ENCODE results near the gene ZCWPW1.
"Not testable (repeated sequence)": the region's sequence is repeated elsewhere in the genome, so short reads cannot be mapped to it uniquely, and the experiment has no call there.

Gene ZCWPW1

DNA sequence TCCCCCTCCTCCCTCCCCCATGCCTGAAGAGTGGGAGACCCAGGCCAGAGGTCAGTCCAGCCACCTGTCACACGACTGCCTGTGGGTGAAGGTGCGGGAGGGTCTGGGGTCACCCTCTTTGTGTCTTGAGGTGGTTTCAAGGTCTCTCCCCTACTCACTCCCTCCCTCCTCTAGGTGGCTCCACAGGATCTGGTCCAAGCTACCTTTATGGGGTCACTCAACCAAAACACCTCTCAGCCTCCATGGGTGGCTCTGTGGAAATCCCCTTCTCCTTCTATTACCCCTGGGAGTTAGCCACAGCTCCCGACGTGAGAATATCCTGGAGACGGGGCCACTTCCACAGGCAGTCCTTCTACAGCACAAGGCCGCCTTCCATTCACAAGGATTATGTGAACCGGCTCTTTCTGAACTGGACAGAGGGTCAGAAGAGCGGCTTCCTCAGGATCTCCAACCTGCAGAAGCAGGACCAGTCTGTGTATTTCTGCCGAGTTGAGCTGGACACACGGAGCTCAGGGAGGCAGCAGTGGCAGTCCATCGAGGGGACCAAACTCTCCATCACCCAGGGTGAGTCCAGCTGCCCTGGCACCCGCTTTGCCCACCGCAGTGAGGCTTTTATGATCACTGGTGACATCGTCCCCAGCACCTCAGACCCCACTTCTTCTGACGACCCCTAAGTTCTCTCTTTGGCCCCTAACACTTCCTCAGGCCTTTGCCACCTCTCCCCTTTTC is 54.5 kb downstream of the ZCWPW1 start:
- not testable (repeated sequence) for H3K9ac ChIP-seq (ENCODE audit: low read depth, low read length); H3K4me1 ChIP-seq (ENCODE audit: control insufficient read depth, insufficient read depth, low read length)

DNA sequence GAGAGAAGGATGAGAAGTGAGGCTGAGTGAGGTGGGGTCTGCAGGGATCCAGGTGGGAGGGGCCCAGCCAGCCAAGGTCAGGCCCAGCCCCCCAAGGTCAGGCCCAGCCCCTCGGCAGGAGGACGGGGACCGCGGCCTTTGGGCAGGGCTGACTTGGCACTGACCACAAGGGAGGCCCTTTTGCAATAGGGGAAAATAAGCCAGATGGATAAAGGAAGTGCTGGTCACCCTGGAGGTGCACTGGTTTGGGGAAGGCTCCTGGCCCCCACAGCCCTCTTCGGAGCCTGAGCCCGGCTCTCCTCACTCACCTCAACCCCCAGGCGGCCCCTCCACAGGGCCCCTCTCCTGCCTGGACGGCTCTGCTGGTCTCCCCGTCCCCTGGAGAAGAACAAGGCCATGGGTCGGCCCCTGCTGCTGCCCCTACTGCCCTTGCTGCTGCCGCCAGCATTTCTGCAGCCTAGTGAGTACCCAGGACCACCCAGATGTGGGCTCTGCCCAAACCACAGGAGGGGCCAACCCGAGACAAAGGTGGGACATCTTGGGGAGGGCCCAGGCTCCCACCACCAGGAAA is 55.2 kb downstream of the ZCWPW1 start, which contains the start of gene PILRA:
Gene PILRA (plus strand): TSS at position 227 of the 571 bp plus-strand sequence. CDS start 170 bp downstream, at position 397.
- H3K4me1 ChIP-seq (ENCODE audit: control insufficient read depth, insufficient read depth, low read length) = peaks cover 5% of the 10 kb centered on the region
- no peaks in the 10 kb centered on the region for H3K9me3 ChIP-seq (ENCODE audit: control insufficient read depth, insufficient read depth, low read length)
- H3K9ac ChIP-seq (ENCODE audit: low read depth, low read length) = no peak within 1 kb of the TSS
- H3K4me3 ChIP-seq (ENCODE audit: low read depth, low read length) = no peak within 1 kb of the TSS
- peaks cover 5% of the 10 kb centered on the region for H3K36me3 ChIP-seq (ENCODE audit: control insufficient read depth, insufficient read depth, low read length)
- H3K27me3 ChIP-seq (ENCODE audit: control insufficient read depth, insufficient read depth, low read length) = no peaks in the 10 kb centered on the region

More for the DNA sequence above, 54.5 kb downstream of the ZCWPW1 start:
- H3K27me3 ChIP-seq (ENCODE audit: control insufficient read depth, insufficient read depth, low read length); H3K9me3 ChIP-seq (ENCODE audit: control insufficient read depth, insufficient read depth, low read length); H3K4me3 ChIP-seq (ENCODE audit: low read depth, low read length); H3K36me3 ChIP-seq (ENCODE audit: control insufficient read depth, insufficient read depth, low read length): not testable (repeated sequence)

DNA sequence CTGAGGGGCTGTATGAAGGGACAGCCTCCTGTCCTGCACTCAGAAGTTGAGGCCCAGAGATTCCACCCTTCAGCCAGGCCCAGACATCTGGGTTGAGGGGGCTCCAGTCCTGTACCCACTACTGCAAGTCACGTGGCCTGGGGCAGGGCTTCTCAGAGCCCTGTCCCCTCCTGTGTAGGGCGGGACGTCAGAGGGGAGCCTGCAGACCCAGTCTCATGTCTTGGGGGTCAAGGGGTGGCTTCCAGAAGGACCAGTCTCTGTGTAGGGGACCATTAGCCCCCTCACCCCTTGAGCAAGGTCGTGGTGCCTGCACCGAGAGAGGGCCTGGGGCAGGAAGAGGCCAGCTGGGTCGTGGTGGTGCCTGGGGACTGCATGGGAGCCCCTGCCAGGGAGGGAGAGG is 55.8 kb downstream of the ZCWPW1 start:
- no peak overlapping the region for H3K4me3 ChIP-seq (ENCODE audit: low read depth, low read length)
- H3K9ac ChIP-seq (ENCODE audit: low read depth, low read length) = no peak overlapping the region
- no peaks in the 10 kb centered on the region for H3K27me3 ChIP-seq (ENCODE audit: control insufficient read depth, insufficient read depth, low read length)
- H3K4me1 ChIP-seq (ENCODE audit: control insufficient read depth, insufficient read depth, low read length) = peaks cover 5% of the 10 kb centered on the region
- no peaks in the 10 kb centered on the region for H3K9me3 ChIP-seq (ENCODE audit: control insufficient read depth, insufficient read depth, low read length)
- peaks cover 5% of the 10 kb centered on the region for H3K36me3 ChIP-seq (ENCODE audit: control insufficient read depth, insufficient read depth, low read length)

DNA sequence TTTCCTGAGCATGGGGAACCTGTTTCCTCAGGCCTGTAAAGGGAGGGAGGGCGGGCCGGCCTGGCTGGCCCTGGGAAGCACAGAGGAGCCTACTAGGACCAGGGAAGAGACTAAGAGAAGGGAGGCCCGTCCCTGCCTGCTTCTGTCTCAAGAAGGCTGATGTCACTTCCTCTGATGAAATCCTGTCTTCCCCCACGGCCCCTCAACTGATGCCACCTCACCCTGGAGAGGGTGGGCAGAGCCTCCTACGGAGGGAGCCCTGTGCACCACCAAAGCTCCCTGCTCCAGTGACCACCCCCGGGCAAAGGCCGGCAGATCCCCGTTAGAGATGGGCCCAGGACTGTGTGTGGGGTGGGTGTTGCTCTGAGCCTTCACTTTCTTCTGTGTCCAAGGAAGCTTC is 56.2 kb downstream of the ZCWPW1 start:
- H3K27me3 ChIP-seq (ENCODE audit: control insufficient read depth, insufficient read depth, low read length) = no peaks in the 10 kb centered on the region
- H3K4me1 ChIP-seq (ENCODE audit: control insufficient read depth, insufficient read depth, low read length) = peaks cover 5% of the 10 kb centered on the region
- no peaks in the 10 kb centered on the region for H3K9me3 ChIP-seq (ENCODE audit: control insufficient read depth, insufficient read depth, low read length)
- H3K4me3 ChIP-seq (ENCODE audit: low read depth, low read length) = no peak overlapping the region
- H3K9ac ChIP-seq (ENCODE audit: low read depth, low read length) = no peak overlapping the region
- peaks cover 5% of the 10 kb centered on the region for H3K36me3 ChIP-seq (ENCODE audit: control insufficient read depth, insufficient read depth, low read length)

DNA sequence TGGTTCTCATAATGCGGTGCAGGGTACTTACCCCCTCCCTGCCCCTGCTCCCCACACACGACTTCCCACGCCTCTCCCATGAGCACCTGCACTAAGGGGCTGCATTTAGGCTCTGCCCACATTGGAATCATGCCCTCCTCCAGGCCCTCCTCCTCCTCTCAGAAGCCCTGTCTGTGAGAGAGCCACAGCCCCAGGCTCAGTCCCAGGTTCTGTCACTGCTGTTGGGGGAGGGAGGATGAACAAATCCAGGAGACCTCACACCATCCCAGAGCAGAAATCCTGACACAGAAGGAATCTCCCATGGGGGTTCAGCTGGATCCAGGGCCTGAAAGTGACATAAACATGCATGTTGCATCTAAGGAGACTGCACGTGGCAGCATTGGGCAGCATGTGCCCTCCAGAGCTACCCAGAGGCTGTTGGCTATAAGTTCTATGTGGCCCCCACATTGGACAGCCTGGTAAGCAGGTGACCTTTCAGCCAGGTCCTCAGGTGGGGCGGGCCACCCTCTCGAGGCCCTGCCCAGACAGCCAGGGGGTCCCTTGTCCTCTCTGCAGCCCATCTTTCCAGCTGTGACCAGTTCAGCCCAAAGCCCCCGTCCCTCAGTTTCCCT is 56.8 kb downstream of the ZCWPW1 start:
- H3K4me3 ChIP-seq (ENCODE audit: low read depth, low read length) = no peak overlapping the region
- H3K27me3 ChIP-seq (ENCODE audit: control insufficient read depth, insufficient read depth, low read length) = no peaks in the 10 kb centered on the region
- H3K36me3 ChIP-seq (ENCODE audit: control insufficient read depth, insufficient read depth, low read length) = peaks cover 5% of the 10 kb centered on the region
- peaks cover 5% of the 10 kb centered on the region for H3K4me1 ChIP-seq (ENCODE audit: control insufficient read depth, insufficient read depth, low read length)
- H3K9ac ChIP-seq (ENCODE audit: low read depth, low read length) = no peak overlapping the region
- no peaks in the 10 kb centered on the region for H3K9me3 ChIP-seq (ENCODE audit: control insufficient read depth, insufficient read depth, low read length)

DNA sequence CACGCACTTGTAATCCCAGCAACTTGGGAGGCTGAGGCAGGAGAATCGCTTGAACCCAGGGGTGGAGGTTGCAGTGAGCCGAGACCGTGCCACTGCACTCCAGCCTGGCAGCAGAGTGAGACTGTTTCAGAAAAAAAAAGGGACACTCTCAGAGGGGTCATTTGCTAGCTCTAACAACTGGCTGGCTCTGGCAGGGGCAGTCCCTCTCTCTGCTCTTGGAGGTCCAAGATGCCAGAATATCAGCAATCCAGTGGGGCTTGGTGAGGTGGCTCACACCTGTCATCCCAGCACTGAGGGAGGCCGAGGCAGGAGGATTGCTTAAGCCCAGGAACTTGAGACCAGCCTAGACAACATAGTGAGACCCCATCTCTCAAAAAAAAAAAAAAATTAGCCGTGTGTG is 57.8 kb downstream of the ZCWPW1 start:
- H3K9me3 ChIP-seq (ENCODE audit: control insufficient read depth, insufficient read depth, low read length) = no peaks in the 10 kb centered on the region
- no peaks in the 10 kb centered on the region for H3K27me3 ChIP-seq (ENCODE audit: control insufficient read depth, insufficient read depth, low read length)
- peaks cover 5% of the 10 kb centered on the region for H3K36me3 ChIP-seq (ENCODE audit: control insufficient read depth, insufficient read depth, low read length)
- no peak overlapping the region for H3K9ac ChIP-seq (ENCODE audit: low read depth, low read length)
- no peak overlapping the region for H3K4me3 ChIP-seq (ENCODE audit: low read depth, low read length)
- peaks cover 5% of the 10 kb centered on the region for H3K4me1 ChIP-seq (ENCODE audit: control insufficient read depth, insufficient read depth, low read length)

DNA sequence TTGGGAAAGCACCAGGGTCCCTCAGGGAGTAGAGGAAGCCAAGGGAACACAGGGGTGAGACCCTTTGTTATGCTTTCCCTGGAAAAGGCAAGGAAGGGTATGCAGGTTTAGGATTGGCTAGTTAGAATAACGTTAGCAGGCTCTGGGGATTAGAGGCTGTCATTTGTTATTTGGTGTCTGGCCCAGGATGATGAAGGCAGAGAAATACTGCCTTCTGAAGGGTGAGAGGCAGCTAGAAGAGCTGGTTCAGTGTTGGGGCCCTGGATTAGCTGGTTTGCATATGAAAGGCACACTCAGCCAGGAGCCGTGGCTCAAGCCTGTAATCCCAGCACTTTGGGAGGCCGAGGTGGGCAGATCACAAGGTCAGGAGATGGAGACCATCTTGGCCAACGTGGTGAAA is 58.2 kb downstream of the ZCWPW1 start:
- Histone ChIP-seq H3K4me3 (ENCODE audit: low read depth, low read length) (no peak overlapping the region), H3K27me3 (ENCODE audit: control insufficient read depth, insufficient read depth, low read length) (no peaks in the 10 kb centered on the region), H3K9ac (ENCODE audit: low read depth, low read length) (no peak overlapping the region), H3K9me3 (ENCODE audit: control insufficient read depth, insufficient read depth, low read length) (no peaks in the 10 kb centered on the region), H3K4me1 (ENCODE audit: control insufficient read depth, insufficient read depth, low read length) (peaks cover 5% of the 10 kb centered on the region), H3K36me3 (ENCODE audit: control insufficient read depth, insufficient read depth, low read length) (peaks cover 5% of the 10 kb centered on the region)

DNA sequence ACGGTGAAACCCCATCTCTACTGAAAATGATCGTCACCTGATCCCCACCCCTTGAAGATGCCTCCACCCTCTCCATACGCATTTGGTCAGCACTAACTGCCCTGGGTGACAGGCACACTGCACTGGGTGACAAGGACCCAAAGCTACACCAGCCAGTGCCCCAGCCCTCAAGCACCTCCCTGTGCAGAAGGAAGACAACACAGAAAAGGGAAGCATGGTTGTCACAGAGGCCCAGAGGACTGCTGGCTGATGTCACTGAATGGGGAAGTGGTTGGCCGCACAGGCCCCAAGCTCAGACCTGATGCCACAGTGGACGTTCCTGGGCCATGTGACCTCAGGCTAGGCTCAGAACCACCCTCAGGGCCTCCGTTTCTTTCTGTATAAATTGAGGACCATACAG is 59.4 kb downstream of the ZCWPW1 start:
- no peak overlapping the region for H3K4me3 ChIP-seq (ENCODE audit: low read depth, low read length)
- peaks cover 5% of the 10 kb centered on the region for H3K4me1 ChIP-seq (ENCODE audit: control insufficient read depth, insufficient read depth, low read length)
- no peaks in the 10 kb centered on the region for H3K9me3 ChIP-seq (ENCODE audit: control insufficient read depth, insufficient read depth, low read length)
- H3K36me3 ChIP-seq (ENCODE audit: control insufficient read depth, insufficient read depth, low read length) = peaks cover 8% of the 10 kb centered on the region
- H3K27me3 ChIP-seq (ENCODE audit: control insufficient read depth, insufficient read depth, low read length) = no peaks in the 10 kb centered on the region
- H3K9ac ChIP-seq (ENCODE audit: low read depth, low read length) = no peak overlapping the region

DNA sequence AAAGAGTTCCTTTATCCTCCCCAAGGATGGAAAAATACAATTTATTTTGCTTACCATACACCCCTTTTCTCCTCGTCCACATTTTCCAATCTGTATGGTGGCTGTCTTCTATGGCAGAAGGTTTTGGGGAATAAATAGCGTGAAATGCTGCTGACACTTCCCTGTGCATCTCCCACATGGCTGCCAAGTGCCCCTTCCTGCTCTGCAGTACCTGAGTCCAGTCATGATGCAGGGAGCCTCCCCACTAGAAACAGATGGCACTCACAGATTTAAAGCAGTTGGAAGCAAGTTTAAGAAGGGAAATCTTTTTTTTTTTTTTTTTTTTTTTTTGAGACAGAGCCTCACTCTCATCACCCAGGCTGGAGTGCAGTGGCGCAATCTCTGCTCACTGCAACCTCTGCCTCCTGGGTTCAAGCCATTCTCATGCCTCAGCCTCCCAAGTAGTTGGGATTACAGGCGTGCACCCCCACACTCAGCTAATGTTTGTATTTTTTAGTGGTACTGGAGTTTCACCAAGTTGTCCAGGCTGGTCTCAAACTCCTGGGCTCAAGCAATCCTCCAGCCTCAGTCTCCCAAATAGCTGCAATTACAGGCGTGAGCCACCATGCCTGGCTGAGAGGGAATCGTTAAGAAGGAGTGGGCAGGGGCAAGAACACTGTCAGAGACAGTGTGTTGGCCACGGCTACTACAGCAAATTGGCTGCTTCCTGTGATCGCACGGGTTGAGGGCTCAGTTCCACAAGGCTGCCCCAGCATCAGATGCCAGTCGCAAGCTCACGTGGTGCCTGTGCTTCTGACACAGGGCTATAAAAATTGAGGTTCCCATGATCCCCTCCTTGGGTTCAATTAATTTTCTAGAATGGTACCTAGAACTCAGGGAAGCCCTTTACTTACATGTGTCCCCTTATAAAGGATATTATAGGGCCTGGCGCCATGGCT is 60.6 kb downstream of the ZCWPW1 start:
- Histone ChIP-seq H3K9me3 (ENCODE audit: control insufficient read depth, insufficient read depth, low read length) (no peaks in the 10 kb centered on the region), H3K4me3 (ENCODE audit: low read depth, low read length) (no peak overlapping the region), H3K4me1 (ENCODE audit: control insufficient read depth, insufficient read depth, low read length) (peaks cover 5% of the 10 kb centered on the region), H3K27me3 (ENCODE audit: control insufficient read depth, insufficient read depth, low read length) (no peaks in the 10 kb centered on the region), H3K9ac (ENCODE audit: low read depth, low read length) (no peak overlapping the region), H3K36me3 (ENCODE audit: control insufficient read depth, insufficient read depth, low read length) (peaks cover 8% of the 10 kb centered on the region)

DNA sequence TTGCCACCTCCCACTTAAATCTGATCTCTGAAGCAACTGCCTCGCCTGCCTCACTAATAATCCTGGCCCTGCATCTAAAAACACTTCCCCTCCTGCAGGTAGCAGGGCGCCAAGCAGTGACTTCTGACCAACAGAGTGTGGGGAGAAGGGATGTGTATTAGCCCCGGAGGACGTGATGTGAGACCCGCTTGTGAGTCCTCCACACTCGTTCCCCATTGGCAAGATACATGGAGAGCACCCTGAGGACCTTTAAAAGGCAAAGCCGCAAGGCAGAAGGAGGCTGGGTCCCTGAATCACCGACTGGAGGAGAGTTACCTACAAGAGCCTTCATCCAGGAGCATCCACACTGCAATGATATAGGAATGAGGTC is 61.3 kb downstream of the ZCWPW1 start:
- H3K4me3 ChIP-seq (ENCODE audit: low read depth, low read length) = no peak overlapping the region
- peaks cover 10% of the 10 kb centered on the region for H3K36me3 ChIP-seq (ENCODE audit: control insufficient read depth, insufficient read depth, low read length)
- H3K9me3 ChIP-seq (ENCODE audit: control insufficient read depth, insufficient read depth, low read length) = no peaks in the 10 kb centered on the region
- no peak overlapping the region for H3K9ac ChIP-seq (ENCODE audit: low read depth, low read length)
- H3K27me3 ChIP-seq (ENCODE audit: control insufficient read depth, insufficient read depth, low read length) = no peaks in the 10 kb centered on the region
- H3K4me1 ChIP-seq (ENCODE audit: control insufficient read depth, insufficient read depth, low read length) = peaks cover 5% of the 10 kb centered on the region

DNA sequence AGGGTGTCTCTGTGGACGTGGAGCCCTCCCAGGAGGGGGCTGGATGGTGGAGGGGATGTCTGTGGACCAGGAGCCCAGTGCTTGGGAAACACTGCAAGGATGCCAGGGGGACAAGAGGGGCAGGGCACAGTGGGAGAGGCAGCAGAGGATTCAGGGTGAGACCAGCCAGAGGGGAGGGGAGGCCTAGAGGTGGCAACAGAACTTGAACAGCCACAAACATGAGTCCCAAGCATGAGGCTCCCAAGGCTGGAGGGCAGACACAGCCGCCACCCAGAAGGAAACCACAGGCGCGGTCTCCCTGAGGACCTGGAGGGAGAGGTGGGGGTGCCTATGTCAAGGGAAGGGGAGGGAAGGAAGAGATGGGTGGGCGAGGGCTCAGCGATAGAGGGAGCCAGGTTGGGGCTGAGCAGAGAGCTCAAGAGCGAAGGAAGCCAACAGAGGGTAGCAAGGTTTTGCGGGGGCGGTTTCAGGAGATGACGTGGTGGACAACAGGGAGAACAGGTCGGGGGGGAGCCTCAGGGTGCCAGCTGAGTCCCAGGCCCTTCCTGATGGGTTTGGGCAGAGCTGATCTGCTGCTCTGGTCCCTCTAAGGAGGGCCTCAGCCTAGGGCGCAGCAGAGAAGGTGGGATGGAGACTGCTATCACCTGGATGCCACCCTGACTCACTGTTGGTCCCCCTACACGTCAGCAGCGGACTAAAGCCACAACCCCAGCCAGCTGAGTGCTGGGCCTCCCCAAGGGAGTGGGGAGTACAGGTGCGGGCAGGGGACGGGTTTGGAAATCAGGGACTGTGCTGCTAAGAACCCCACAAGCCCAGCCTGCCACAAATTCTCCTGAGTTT is 61.9 kb downstream of the ZCWPW1 start:
- Histone ChIP-seq H3K4me1 (ENCODE audit: control insufficient read depth, insufficient read depth, low read length) (peaks cover 5% of the 10 kb centered on the region), H3K27me3 (ENCODE audit: control insufficient read depth, insufficient read depth, low read length) (no peaks in the 10 kb centered on the region), H3K9ac (ENCODE audit: low read depth, low read length) (no peak overlapping the region), H3K36me3 (ENCODE audit: control insufficient read depth, insufficient read depth, low read length) (peaks cover 14% of the 10 kb centered on the region), H3K4me3 (ENCODE audit: low read depth, low read length) (no peak overlapping the region), H3K9me3 (ENCODE audit: control insufficient read depth, insufficient read depth, low read length) (no peaks in the 10 kb centered on the region)
